HFF-Myc (cell line): ENCODE results near the gene SLMAP.

Experiments
- DNase-seq: peaks from one replicate; pipeline ENCODE4 v3.0.0-alpha.2; 2011; ENCODE audit warnings: low read depth; ENCODE audit errors: extremely low read depth
- H3K4me3 ChIP-seq: replicated peaks from 2 replicates; pipeline ENCODE4 v1.5.1; 2011; ENCODE audit warnings: low read depth, mild to moderate bottlenecking, control low read depth, low read length
- TF ChIP-seq, protein P1 (sequence below): IDR thresholded peaks from 2 replicates; pipeline ENCODE4 v1.5.1; 2012; ENCODE audit warnings: mild to moderate bottlenecking, low read depth, low read length, control low read depth; ENCODE audit errors: missing control alignments

SLMAP gene

DNA sequence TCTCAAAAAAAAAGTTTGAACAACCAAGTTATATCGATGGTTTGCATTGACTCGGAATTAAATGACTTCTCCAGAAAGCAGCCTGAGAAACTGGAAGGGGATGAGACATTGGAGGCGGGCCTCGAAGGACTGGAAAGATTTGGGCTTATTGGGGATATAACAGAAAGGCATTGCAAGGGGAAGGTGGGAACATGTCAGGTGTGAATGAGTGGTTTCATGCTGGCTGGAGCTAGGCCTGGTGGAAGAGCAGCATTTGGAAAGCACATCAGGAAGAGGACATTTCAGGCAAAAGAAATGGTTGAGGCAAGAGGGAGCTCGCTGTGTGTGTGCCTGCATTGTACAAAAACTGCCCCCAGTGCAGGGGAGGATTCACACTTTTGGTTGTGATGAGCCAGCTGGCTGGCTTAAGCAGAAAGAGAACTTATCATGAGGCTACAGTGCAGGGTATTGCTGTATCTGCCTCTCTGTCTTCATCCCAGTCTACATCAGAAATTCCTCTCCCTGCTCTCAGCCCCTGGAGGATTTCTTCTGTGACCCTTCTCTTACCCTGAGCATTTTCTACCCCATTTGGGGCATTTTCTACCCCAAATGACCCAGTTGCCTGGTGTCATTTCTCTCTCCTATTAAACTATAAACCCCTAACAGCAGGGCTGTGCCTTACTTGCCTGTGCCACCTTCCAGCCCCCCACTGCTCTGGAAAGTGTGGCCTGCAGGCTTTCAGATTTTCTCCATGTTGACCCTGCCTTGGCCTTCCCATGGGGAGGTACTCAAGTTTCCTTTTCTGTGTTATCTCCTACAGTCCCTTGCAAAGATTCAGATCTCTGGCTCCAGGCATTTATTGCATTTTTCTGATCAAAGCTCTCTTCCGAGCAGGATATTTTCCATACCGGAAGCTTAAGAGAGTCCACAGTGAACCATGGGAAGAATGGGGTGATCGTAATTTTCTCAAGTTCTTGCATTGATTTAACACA, 187.7 kb downstream of the SLMAP start:
- no peak for DNase-seq
- TF ChIP-seq, protein P1, sequence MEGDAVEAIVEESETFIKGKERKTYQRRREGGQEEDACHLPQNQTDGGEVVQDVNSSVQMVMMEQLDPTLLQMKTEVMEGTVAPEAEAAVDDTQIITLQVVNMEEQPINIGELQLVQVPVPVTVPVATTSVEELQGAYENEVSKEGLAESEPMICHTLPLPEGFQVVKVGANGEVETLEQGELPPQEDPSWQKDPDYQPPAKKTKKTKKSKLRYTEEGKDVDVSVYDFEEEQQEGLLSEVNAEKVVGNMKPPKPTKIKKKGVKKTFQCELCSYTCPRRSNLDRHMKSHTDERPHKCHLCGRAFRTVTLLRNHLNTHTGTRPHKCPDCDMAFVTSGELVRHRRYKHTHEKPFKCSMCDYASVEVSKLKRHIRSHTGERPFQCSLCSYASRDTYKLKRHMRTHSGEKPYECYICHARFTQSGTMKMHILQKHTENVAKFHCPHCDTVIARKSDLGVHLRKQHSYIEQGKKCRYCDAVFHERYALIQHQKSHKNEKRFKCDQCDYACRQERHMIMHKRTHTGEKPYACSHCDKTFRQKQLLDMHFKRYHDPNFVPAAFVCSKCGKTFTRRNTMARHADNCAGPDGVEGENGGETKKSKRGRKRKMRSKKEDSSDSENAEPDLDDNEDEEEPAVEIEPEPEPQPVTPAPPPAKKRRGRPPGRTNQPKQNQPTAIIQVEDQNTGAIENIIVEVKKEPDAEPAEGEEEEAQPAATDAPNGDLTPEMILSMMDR, result no peak

DNA sequence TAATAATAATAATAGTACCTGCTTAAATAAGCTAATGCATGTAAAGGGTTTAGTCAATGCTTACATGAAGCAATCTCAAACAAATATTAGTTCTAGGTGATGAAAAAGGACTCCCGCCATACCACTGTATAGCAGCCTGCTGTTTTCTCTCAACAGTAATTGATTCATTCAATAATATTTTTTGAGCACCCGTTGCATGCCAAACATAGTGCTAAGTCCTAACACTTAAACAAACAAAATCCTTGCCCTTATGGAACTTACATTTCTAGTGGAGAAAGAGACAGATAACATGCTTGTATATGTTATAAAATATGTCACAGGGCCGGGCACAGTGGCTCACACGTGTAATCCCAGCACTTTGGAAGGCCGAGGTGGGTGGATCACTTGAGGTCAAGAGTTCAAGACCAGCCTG, 190.9 kb downstream of the SLMAP start:
- no peak overlapping the region for H3K4me3 ChIP-seq
- TF ChIP-seq, protein P1, result no peak
- DNase-seq, result no peak

More for the DNA sequence above, 187.7 kb downstream of the SLMAP start:
- no peak overlapping the region for H3K4me3 ChIP-seq

DNA sequence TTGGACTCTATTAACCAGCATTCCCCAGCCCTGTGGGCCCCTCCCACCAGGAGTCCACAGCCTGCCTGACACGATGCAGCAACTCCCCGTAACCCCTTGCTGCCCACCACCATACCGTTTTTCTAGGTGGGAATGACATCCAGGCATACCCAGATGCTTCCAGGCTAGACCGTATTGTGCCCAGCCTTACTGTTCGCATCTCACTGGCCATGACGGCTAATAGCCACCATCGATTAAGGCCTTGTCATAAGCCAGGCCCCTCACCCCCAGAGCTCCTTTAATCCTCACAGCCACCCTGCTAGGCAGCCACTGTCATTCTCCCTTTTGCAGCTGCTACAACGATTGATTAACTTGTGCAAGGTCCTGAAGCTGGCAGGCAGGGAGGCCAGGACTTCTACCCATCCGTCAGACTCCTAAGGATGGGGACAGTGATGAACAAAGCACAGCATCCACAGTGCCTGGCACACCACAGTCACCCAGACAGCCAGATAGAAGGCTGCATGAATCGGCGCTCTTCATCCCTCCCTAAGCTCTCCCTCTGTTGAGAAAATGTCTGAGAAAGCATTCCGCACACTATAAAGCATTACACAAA, 192.1 kb downstream of the SLMAP start:
- no peak for DNase-seq

DNA sequence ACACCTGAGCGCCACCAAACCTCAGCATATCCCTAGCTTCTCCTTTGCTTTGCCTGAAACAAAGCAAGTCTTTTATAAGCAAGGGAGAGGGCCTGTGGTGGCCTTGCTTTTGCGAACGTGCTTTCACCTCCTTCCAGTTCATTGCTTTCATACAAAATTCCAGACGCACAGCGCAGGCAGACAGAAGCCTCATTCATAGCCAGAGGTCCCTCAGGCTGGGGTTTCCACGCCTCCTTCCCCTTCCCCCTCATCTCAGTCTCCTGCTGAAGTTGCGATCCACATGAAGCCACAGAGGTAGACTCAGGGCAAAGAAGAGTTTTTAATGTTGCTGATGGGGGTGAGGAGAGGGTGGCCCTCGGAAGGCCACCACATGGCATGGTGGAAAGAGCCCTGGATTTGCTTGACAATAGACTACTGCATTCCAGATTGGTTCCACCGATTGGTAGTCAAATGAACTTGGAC, 192.7 kb downstream of the SLMAP start:
- H3K4me3 ChIP-seq, result no peak overlapping the region
- DNase-seq, result no peak
- TF ChIP-seq, protein P1, result no peak

More for the DNA sequence above, 192.1 kb downstream of the SLMAP start:
- no peak overlapping the region for H3K4me3 ChIP-seq
- TF ChIP-seq, protein P1, result no peak

GRCh38 chr3:57949344-57949743, 193.2 kb downstream of the SLMAP start:
- no peak overlapping the region for H3K4me3 ChIP-seq
- no peak for DNase-seq
- TF ChIP-seq, protein P1, result no peak

- no peak overlapping the region for H3K4me3 ChIP-seq
- TF ChIP-seq, protein P1, result no peak
- no peak for DNase-seq
Measured at GRCh38 chr3:57949785-57950615, 193.9 kb downstream of the SLMAP start.
